Left renal cortex interstitium (tissue), 4 donors: ENCODE data around the gene SUPT3H. TPM values are rescaled to one million over a fixed set of nuclear protein-coding genes. Genes with fewer than 3 reads are reported as not detected.
A peak's percentile ranks its signal among the peaks of the same experiment; 100 is the strongest.

Experiments used
- DNase-seq, 4 donors: peaks; one replicate each; pipeline ENCODE4 v3.0.0-alpha.2; 2013; ENCODE audit warnings: low read depth in 4 of 4, low spot score in 2 of 4, missing footprints in 1 of 4
- polyA plus RNA-seq, 4 donors: library from polyadenylated mRNA; unstranded; fragments of 120-200 nt; gene quantifications; one replicate each; pipeline ENCODE4 v1.2.1, GENCODE V29; 2013; ENCODE audit not compliant: insufficient read length in 4 of 4

SUPT3H gene
- polyA plus RNA-seq, 4 donors, result 18.8 to 24.9 (median 22.4) TPM

- no peak for DNase-seq
These were observed 245.0 kb downstream of the SUPT3H start for GRCh38 chr6:45132658-45133294.

- DNase-seq, result peak in 2 of 4 donors; percentile 5 to 17
These were observed 245.7 kb downstream of the SUPT3H start for GRCh38 chr6:45132059-45132458.

- no peak for DNase-seq
These were observed 248.7 kb downstream of the SUPT3H start for GRCh38 chr6:45129051-45129450.

GRCh38 chr6:45127185-45127584 lies 250.5 kb downstream of the SUPT3H start:
- DNase-seq, result no peak

GRCh38 chr6:45126033-45126432 lies 251.7 kb downstream of the SUPT3H start:
- no peak for DNase-seq

GRCh38 chr6:45123023-45123422 lies 254.7 kb downstream of the SUPT3H start:
- no peak for DNase-seq

GRCh38 chr6:45118754-45119153 lies 259.0 kb downstream of the SUPT3H start:
- DNase-seq, result no peak

- DNase-seq, result no peak
These were observed 260.9 kb downstream of the SUPT3H start for GRCh38 chr6:45116714-45117410.

GRCh38 chr6:45115696-45116095 lies 262.0 kb downstream of the SUPT3H start:
- DNase-seq, result no peak

GRCh38 chr6:45112711-45113110 lies 265.0 kb downstream of the SUPT3H start:
- no peak for DNase-seq

GRCh38 chr6:45109551-45109950 lies 268.2 kb downstream of the SUPT3H start:
- no peak for DNase-seq

- no peak for DNase-seq
These were observed 272.4 kb downstream of the SUPT3H start for GRCh38 chr6:45105170-45105820.

GRCh38 chr6:45104429-45104828 lies 273.3 kb downstream of the SUPT3H start:
- DNase-seq, result no peak

GRCh38 chr6:45098256-45098655 lies 279.5 kb downstream of the SUPT3H start:
- DNase-seq, result no peak

GRCh38 chr6:45094831-45095230 lies 282.9 kb downstream of the SUPT3H start:
- DNase-seq, result no peak

- DNase-seq, result no peak
These were observed 285.6 kb downstream of the SUPT3H start for GRCh38 chr6:45092135-45092534.

GRCh38 chr6:45086360-45087084 lies 291.2 kb downstream of the SUPT3H start:
- DNase-seq, result no peak

GRCh38 chr6:45084257-45084656 lies 293.5 kb downstream of the SUPT3H start:
- DNase-seq, result no peak

GRCh38 chr6:45082091-45082490 lies 295.6 kb downstream of the SUPT3H start:
- DNase-seq, result no peak

- no peak for DNase-seq
These were observed 296.1 kb downstream of the SUPT3H start for GRCh38 chr6:45081634-45082033.

GRCh38 chr6:45078432-45078831 lies 299.3 kb downstream of the SUPT3H start:
- DNase-seq, result no peak
